ENCODE data around the gene ARHGEF6.

ARHGEF6 gene

GRCh38 chrX:136752346-136752745, 28.4 kb downstream of the ARHGEF6 start:
- H3K9me3 ChIP-seq: no peaks in the 10 kb centered on the region
- H3K27me3 ChIP-seq (ENCODE audit: low read depth): no peaks in the 10 kb centered on the region
- in situ Hi-C loops (cut with MboI; ENCODE audit: low sequenced_read_pairs): no loop called here
- no peak for DNase-seq (ENCODE audit: low spot score in 2 of 2)
- H3K4me3 ChIP-seq: no peak overlapping the region
- no peaks in the 10 kb centered on the region for H3K36me3 ChIP-seq (replicated peaks)
- H3K4me1 ChIP-seq: no peaks in the 10 kb centered on the region

- in situ Hi-C loops (cut with MboI; ENCODE audit: low sequenced_read_pairs): no loop called here
- H3K36me3 ChIP-seq (replicated peaks): no peaks in the 10 kb centered on the region
- H3K4me3 ChIP-seq: no peak overlapping the region
- no peaks in the 10 kb centered on the region for H3K4me1 ChIP-seq
- no peaks in the 10 kb centered on the region for H3K9me3 ChIP-seq
- no peaks in the 10 kb centered on the region for H3K27me3 ChIP-seq (ENCODE audit: low read depth)
- DNase-seq (ENCODE audit: low spot score in 2 of 2): no peak
Observed at GRCh38 chrX:136750364-136750763, 30.4 kb downstream of the ARHGEF6 start.

GRCh38 chrX:136747003-136747986, 33.4 kb downstream of the ARHGEF6 start:
- Histone ChIP-seq H3K4me3 (no peak overlapping the region), H3K9me3 (no peaks in the 10 kb centered on the region), H3K27me3 (ENCODE audit: low read depth) (no peaks in the 10 kb centered on the region), H3K36me3 (replicated peaks) (no peaks in the 10 kb centered on the region), H3K4me1 (no peaks in the 10 kb centered on the region)
- DNase-seq (ENCODE audit: low spot score in 2 of 2): no peak
- in situ Hi-C loops (cut with MboI; ENCODE audit: low sequenced_read_pairs): no loop called here

GRCh38 chrX:136745215-136746173, 35.2 kb downstream of the ARHGEF6 start:
- Histone ChIP-seq H3K4me3 (no peak overlapping the region), H3K9me3 (no peaks in the 10 kb centered on the region), H3K4me1 (no peaks in the 10 kb centered on the region), H3K36me3 (replicated peaks) (no peaks in the 10 kb centered on the region), H3K27me3 (ENCODE audit: low read depth) (no peaks in the 10 kb centered on the region)
- no peak for DNase-seq (ENCODE audit: low spot score in 2 of 2)
- in situ Hi-C loops (cut with MboI; ENCODE audit: low sequenced_read_pairs): no loop called here

- H3K36me3 ChIP-seq (replicated peaks): no peaks in the 10 kb centered on the region
- DNase-seq (ENCODE audit: low spot score in 2 of 2): no peak
- no peaks in the 10 kb centered on the region for H3K27me3 ChIP-seq (ENCODE audit: low read depth)
- in situ Hi-C loops (cut with MboI; ENCODE audit: low sequenced_read_pairs): no loop called here
- no peak overlapping the region for H3K4me3 ChIP-seq
- no peaks in the 10 kb centered on the region for H3K4me1 ChIP-seq
- no peaks in the 10 kb centered on the region for H3K9me3 ChIP-seq
Observed at GRCh38 chrX:136742721-136743379, 37.9 kb downstream of the ARHGEF6 start.

GRCh38 chrX:136738049-136738729, 42.5 kb downstream of the ARHGEF6 start:
- Histone ChIP-seq H3K4me1 (no peaks in the 10 kb centered on the region), H3K36me3 (replicated peaks) (no peaks in the 10 kb centered on the region), H3K4me3 (no peak overlapping the region), H3K9me3 (no peaks in the 10 kb centered on the region), H3K27me3 (ENCODE audit: low read depth) (no peaks in the 10 kb centered on the region)
- in situ Hi-C loops (cut with MboI; ENCODE audit: low sequenced_read_pairs): no loop called here
- DNase-seq (ENCODE audit: low spot score in 2 of 2): no peak

- H3K36me3 ChIP-seq (replicated peaks): no peaks in the 10 kb centered on the region
- in situ Hi-C loops (cut with MboI; ENCODE audit: low sequenced_read_pairs): no loop called here
- DNase-seq (ENCODE audit: low spot score in 2 of 2): no peak
- H3K4me3 ChIP-seq: no peak overlapping the region
- no peaks in the 10 kb centered on the region for H3K27me3 ChIP-seq (ENCODE audit: low read depth)
- H3K9me3 ChIP-seq: no peaks in the 10 kb centered on the region
- H3K4me1 ChIP-seq: no peaks in the 10 kb centered on the region
Observed at GRCh38 chrX:136736690-136737089, 44.0 kb downstream of the ARHGEF6 start.

- H3K4me3 ChIP-seq: no peak overlapping the region
- in situ Hi-C loops (cut with MboI; ENCODE audit: low sequenced_read_pairs): no loop called here
Observed at GRCh38 chrX:136735601-136736000, 45.1 kb downstream of the ARHGEF6 start.

GRCh38 chrX:136733613-136734012, 47.1 kb downstream of the ARHGEF6 start:
- DNase-seq (ENCODE audit: low spot score in 2 of 2): no peak
- Histone ChIP-seq H3K9me3 (no peaks in the 10 kb centered on the region), H3K27me3 (ENCODE audit: low read depth) (no peaks in the 10 kb centered on the region; the same call in 1 of the 2 replicates), H3K4me1 (no peaks in the 10 kb centered on the region), H3K4me3 (no peak overlapping the region), H3K36me3 (replicated peaks) (no peaks in the 10 kb centered on the region)
- in situ Hi-C loops (cut with MboI; ENCODE audit: low sequenced_read_pairs): no loop called here

More at GRCh38 chrX:136735601-136736000, 45.1 kb downstream of the ARHGEF6 start:
- no peaks in the 10 kb centered on the region; the same call in 1 of the 2 replicates for H3K27me3 ChIP-seq (ENCODE audit: low read depth)
- no peak for DNase-seq (ENCODE audit: low spot score in 2 of 2)
- no peaks in the 10 kb centered on the region for H3K36me3 ChIP-seq (replicated peaks)
- no peaks in the 10 kb centered on the region for H3K9me3 ChIP-seq
- H3K4me1 ChIP-seq: no peaks in the 10 kb centered on the region

- no peaks in the 10 kb centered on the region for H3K4me1 ChIP-seq
- in situ Hi-C loops (cut with MboI; ENCODE audit: low sequenced_read_pairs): no loop called here
- H3K4me3 ChIP-seq: no peak overlapping the region
- no peak for DNase-seq (ENCODE audit: low spot score in 2 of 2)
- no peaks in the 10 kb centered on the region for H3K36me3 ChIP-seq (replicated peaks)
- no peaks in the 10 kb centered on the region for H3K9me3 ChIP-seq
- H3K27me3 ChIP-seq (ENCODE audit: low read depth): no peaks in the 10 kb centered on the region; the same call in 1 of the 2 replicates
Observed at GRCh38 chrX:136731798-136732197, 48.9 kb downstream of the ARHGEF6 start.

GRCh38 chrX:136731207-136731782, 49.4 kb downstream of the ARHGEF6 start:
- no peaks in the 10 kb centered on the region for H3K4me1 ChIP-seq
- H3K36me3 ChIP-seq (replicated peaks): no peaks in the 10 kb centered on the region
- no peaks in the 10 kb centered on the region; the same call in 1 of the 2 replicates for H3K27me3 ChIP-seq (ENCODE audit: low read depth)
- no peak overlapping the region for H3K4me3 ChIP-seq
- no peak for DNase-seq (ENCODE audit: low spot score in 2 of 2)
- no peaks in the 10 kb centered on the region for H3K9me3 ChIP-seq
- in situ Hi-C loops (cut with MboI; ENCODE audit: low sequenced_read_pairs): no loop called here

GRCh38 chrX:136728393-136728792, 52.3 kb downstream of the ARHGEF6 start:
- in situ Hi-C loops (cut with MboI; ENCODE audit: low sequenced_read_pairs): no loop called here
- no peaks in the 10 kb centered on the region for H3K9me3 ChIP-seq
- no peaks in the 10 kb centered on the region; the same call in 1 of the 2 replicates for H3K27me3 ChIP-seq (ENCODE audit: low read depth)
- no peaks in the 10 kb centered on the region for H3K36me3 ChIP-seq (replicated peaks)
- no peaks in the 10 kb centered on the region for H3K4me1 ChIP-seq
- H3K4me3 ChIP-seq: no peak overlapping the region
- DNase-seq (ENCODE audit: low spot score in 2 of 2): no peak
